K562 (cell line): ENCODE measurements around the gene ZNF655. TPM values are rescaled to one million over a fixed set of nuclear protein-coding genes. Genes with fewer than 3 reads are reported as not detected.
A peak's percentile ranks its signal among the peaks of the same experiment; 100 is the strongest.

Source experiments
- ATF7 ChIP-seq: fragments of 450-650 bp; IDR thresholded peaks from 2 replicates; pipeline ENCODE4 v1.7.1; 2014; ENCODE audit warnings: mild to moderate bottlenecking, moderate library complexity
- COPS2 ChIP-seq: fragments of 450-650 bp; conservative IDR thresholded peaks from 2 replicates; pipeline ENCODE4 v1.6.1; 2016; ENCODE audit warnings: mild to moderate bottlenecking, moderate library complexity
- ELF4 ChIP-seq: fragments of 450-650 bp; formaldehyde crosslinking; IDR thresholded peaks from 2 replicates; pipeline ENCODE4 v1.4.0; 2022; ENCODE audit warnings: missing genetic modification characterization
- ILK ChIP-seq: fragments of 450-650 bp; IDR thresholded peaks from 2 replicates; pipeline ENCODE4 v1.6.1; 2016; ENCODE audit warnings: missing genetic modification characterization, low read depth, mild to moderate bottlenecking, missing compliant biosample characterization, moderate library complexity, borderline replicate concordance
- NCOA6 ChIP-seq: fragments of 450-650 bp; IDR thresholded peaks from 2 replicates; pipeline ENCODE4 v1.6.1; 2017; ENCODE audit warnings: mild to moderate bottlenecking
- NFYB ChIP-seq: IDR thresholded peaks from 2 replicates; pipeline ENCODE4 v1.6.1; 2011; ENCODE audit warnings: mild to moderate bottlenecking, moderate library complexity; ENCODE audit not compliant: insufficient read length; ENCODE audit errors: extremely low read depth
- YY1 ChIP-seq, 3 experiments: IDR thresholded peaks; 2 replicates each; pipeline ENCODE4 v1.6.1; 2011; ENCODE audit warnings: low read length in 2 of 3, mild to moderate bottlenecking in 2 of 3, moderate library complexity in 2 of 3, borderline replicate concordance in 1 of 3, control low read depth in 1 of 3, low read depth in 1 of 3; ENCODE audit not compliant: insufficient read depth in 3 of 3, insufficient replicate concordance in 2 of 3, control insufficient read depth in 1 of 3, insufficient read length in 1 of 3; ENCODE audit errors: extremely low read depth in 1 of 3
- ZNF124 ChIP-seq: sonication (generic); formaldehyde crosslinking; IDR thresholded peaks from 2 replicates; pipeline ENCODE4 v1.8.1; 2022; ENCODE audit warnings: missing genetic modification reagents
- ZNF551 ChIP-seq: fragments of 250-450 bp; sonication (Bioruptor Pico); IDR thresholded peaks from 2 replicates; pipeline ENCODE4 v1.5.0; 2021; ENCODE audit warnings: mild to moderate bottlenecking, moderate library complexity
- polyA plus RNA-seq, 8 experiments: library from polyadenylated mRNA; depleted of rRNA in 4 of 8; stranded (reverse) in 5 of 8; unstranded in 3 of 8; fragments of >200 nt; fragmentation: Nextera tagmentation in 2 of 8; fragmentation: Illumina TruSeq in 1 of 8; extraction: Ambion mirVana in 2 of 8; extraction: Trizol in 1 of 8; gene quantifications; 2 replicates each; pipeline versions ENCODE4 v1.2.1 to v1.2.3, GENCODE V29; 2011 to 2014; ENCODE audit warnings: inconsistent platforms in 1 of 8, missing spikeins in 1 of 8
- total RNA-seq, 7 experiments: library from RNA; depleted of rRNA in 6 of 7; stranded (reverse); fragments of >200 nt in 6 of 7; fragmentation: Illumina TruSeq in 2 of 7; extraction: Trizol in 2 of 7; gene quantifications; 2 replicates each; pipeline versions ENCODE4 v1.2.1 to v1.2.3, GENCODE V29; 2011 to 2021; ENCODE audit warnings: low replicate concordance in 1 of 7
- TF ChIP-seq, protein P1 (sequence below): sonication (generic); formaldehyde crosslinking; IDR thresholded peaks from 2 replicates; pipeline ENCODE4 v1.8.1; 2023; ENCODE audit warnings: mild to moderate bottlenecking, missing genetic modification reagents
- TF ChIP-seq, protein P2 (sequence below): fragments of 250-450 bp; sonication (Bioruptor Pico); IDR thresholded peaks from 2 replicates; pipeline ENCODE4 v1.4.0; 2020; ENCODE audit warnings: mild to moderate bottlenecking, moderate library complexity, borderline replicate concordance
- TF ChIP-seq, protein P3 (sequence below): fragments of 250-450 bp; sonication (Bioruptor Pico); IDR thresholded peaks from 2 replicates; pipeline ENCODE4 v1.8.0; 2021; ENCODE audit warnings: moderate library complexity, mild to moderate bottlenecking, inconsistent platforms

Gene ZNF655
- total and polyA plus RNA-seq, 9 of the 15 experiments (the other 6 are each of a cell fraction or from before 2014, with no cell fraction given), result 25.7 to 130 (median 95.2) TPM

DNA sequence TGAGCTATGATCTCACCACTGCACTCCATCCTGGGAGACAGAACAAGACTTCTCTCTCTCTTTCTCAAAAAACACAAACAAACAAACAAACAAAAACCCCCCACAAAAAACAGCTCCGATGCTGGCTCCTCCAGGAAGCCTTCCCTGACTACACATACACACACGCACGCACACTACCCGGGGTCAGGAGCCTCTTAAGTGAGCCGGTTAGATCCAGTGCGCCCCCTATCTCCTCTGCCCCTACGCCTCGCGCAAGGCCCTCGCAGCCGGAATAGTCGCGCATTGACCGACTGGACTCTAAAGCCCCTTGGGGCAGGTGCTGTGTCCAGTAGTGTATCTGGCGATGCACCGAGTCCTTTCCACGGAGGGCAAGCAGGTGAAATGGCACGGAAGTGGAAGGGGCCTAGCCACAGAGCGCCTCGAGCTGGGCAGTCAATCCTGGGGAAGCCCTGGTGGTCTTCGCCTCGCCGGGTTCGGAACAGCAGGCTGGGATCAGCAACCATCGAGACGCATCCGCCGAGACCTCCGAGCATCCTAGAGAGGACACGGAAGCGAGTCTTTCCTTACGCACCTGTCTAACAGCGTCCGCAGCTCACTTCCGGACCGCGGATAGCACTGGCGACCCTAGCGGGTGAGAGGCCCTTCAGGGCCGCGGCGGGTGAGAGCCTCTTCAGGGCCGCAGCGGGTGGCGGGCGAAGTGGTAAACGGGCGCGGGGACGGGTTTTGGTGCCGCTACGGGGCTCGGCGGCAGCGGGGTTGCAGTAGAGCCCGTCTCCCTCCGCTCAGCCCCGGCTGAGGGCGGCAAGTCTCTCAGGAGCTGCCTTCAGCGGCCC lies 58.1 kb downstream of the ZNF655 start, which contains the start of gene ZSCAN25 (continued):
- no peak for TF ChIP-seq NFYB
- TF ChIP-seq NCOA6, result no peak
- peak in 2 of 3 experiments; percentile 74 to 79 for TF ChIP-seq YY1 (IDR thresholded peaks at IDR 0.05; ENCODE audit: borderline replicate concordance in 1 of 3, control insufficient read depth in 1 of 3, extremely low read depth in 1 of 3, insufficient read depth in 3 of 3, insufficient read length in 1 of 3, insufficient replicate concordance in 2 of 3, low read depth in 1 of 3, low read length in 2 of 3)
- TF ChIP-seq, protein P1, sequence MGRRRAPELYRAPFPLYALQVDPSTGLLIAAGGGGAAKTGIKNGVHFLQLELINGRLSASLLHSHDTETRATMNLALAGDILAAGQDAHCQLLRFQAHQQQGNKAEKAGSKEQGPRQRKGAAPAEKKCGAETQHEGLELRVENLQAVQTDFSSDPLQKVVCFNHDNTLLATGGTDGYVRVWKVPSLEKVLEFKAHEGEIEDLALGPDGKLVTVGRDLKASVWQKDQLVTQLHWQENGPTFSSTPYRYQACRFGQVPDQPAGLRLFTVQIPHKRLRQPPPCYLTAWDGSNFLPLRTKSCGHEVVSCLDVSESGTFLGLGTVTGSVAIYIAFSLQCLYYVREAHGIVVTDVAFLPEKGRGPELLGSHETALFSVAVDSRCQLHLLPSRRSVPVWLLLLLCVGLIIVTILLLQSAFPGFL, result peak; percentile 99
- TF ChIP-seq ELF4 (CRISPR knock-in tag), result peak; percentile 80
- TF ChIP-seq, protein P2, sequence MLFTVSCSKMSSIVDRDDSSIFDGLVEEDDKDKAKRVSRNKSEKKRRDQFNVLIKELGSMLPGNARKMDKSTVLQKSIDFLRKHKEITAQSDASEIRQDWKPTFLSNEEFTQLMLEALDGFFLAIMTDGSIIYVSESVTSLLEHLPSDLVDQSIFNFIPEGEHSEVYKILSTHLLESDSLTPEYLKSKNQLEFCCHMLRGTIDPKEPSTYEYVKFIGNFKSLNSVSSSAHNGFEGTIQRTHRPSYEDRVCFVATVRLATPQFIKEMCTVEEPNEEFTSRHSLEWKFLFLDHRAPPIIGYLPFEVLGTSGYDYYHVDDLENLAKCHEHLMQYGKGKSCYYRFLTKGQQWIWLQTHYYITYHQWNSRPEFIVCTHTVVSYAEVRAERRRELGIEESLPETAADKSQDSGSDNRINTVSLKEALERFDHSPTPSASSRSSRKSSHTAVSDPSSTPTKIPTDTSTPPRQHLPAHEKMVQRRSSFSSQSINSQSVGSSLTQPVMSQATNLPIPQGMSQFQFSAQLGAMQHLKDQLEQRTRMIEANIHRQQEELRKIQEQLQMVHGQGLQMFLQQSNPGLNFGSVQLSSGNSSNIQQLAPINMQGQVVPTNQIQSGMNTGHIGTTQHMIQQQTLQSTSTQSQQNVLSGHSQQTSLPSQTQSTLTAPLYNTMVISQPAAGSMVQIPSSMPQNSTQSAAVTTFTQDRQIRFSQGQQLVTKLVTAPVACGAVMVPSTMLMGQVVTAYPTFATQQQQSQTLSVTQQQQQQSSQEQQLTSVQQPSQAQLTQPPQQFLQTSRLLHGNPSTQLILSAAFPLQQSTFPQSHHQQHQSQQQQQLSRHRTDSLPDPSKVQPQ, result no peak
- no peak for TF ChIP-seq ZNF124 (CRISPR knock-in tag)
- TF ChIP-seq ZNF551 (CRISPR knock-in tag), result no peak
- no peak for TF ChIP-seq COPS2
- no peak for TF ChIP-seq ILK (tag)
- TF ChIP-seq, protein P3, sequence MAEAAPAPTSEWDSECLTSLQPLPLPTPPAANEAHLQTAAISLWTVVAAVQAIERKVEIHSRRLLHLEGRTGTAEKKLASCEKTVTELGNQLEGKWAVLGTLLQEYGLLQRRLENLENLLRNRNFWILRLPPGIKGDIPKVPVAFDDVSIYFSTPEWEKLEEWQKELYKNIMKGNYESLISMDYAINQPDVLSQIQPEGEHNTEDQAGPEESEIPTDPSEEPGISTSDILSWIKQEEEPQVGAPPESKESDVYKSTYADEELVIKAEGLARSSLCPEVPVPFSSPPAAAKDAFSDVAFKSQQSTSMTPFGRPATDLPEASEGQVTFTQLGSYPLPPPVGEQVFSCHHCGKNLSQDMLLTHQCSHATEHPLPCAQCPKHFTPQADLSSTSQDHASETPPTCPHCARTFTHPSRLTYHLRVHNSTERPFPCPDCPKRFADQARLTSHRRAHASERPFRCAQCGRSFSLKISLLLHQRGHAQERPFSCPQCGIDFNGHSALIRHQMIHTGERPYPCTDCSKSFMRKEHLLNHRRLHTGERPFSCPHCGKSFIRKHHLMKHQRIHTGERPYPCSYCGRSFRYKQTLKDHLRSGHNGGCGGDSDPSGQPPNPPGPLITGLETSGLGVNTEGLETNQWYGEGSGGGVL (CRISPR knock-in tag), result no peak
- peak; percentile 90 for TF ChIP-seq ATF7
